OCI-LY1 (cell line): ENCODE results near the gene B2M.
A peak's percentile ranks its signal among the peaks of the same experiment; 100 is the strongest.

Source experiments
- EZH2 ChIP-seq: fragments of 200-600 bp; sonication (generic), shearing (Covaris generic); IDR thresholded peaks from 2 replicates; pipeline ENCODE4 v1.8.0; 2017; ENCODE audit warnings: borderline replicate concordance, mixed run types, mild to moderate bottlenecking, antibody characterized with exemption, low read length, moderate library complexity, mixed read lengths
- TF ChIP-seq, protein P1 (sequence below): fragments of 200-600 bp; sonication (generic), shearing (Covaris generic); IDR thresholded peaks from 2 replicates; pipeline ENCODE4 v1.5.1; 2017; ENCODE audit warnings: mild to moderate bottlenecking, antibody characterized with exemption, low read length, moderate library complexity, mixed read lengths

GRCh38 chr15:44738340-44738984 lies 27.1 kb downstream of the B2M start:
- TF ChIP-seq, protein P1, sequence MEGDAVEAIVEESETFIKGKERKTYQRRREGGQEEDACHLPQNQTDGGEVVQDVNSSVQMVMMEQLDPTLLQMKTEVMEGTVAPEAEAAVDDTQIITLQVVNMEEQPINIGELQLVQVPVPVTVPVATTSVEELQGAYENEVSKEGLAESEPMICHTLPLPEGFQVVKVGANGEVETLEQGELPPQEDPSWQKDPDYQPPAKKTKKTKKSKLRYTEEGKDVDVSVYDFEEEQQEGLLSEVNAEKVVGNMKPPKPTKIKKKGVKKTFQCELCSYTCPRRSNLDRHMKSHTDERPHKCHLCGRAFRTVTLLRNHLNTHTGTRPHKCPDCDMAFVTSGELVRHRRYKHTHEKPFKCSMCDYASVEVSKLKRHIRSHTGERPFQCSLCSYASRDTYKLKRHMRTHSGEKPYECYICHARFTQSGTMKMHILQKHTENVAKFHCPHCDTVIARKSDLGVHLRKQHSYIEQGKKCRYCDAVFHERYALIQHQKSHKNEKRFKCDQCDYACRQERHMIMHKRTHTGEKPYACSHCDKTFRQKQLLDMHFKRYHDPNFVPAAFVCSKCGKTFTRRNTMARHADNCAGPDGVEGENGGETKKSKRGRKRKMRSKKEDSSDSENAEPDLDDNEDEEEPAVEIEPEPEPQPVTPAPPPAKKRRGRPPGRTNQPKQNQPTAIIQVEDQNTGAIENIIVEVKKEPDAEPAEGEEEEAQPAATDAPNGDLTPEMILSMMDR = peak; percentile 88
- no peak for TF ChIP-seq EZH2
